Fibroblast of villous mesenchyme (primary cell): ENCODE results near the gene APBB1IP. TPM values are rescaled to one million over a fixed set of nuclear protein-coding genes. Genes with fewer than 3 reads are reported as not detected.
A peak's percentile ranks its signal among the peaks of the same experiment; 100 is the strongest.
"Not testable (repeated sequence)": the region's sequence is repeated elsewhere in the genome, so short reads cannot be mapped to it uniquely, and the experiment has no call there.

Experiments used
- DNase-seq: peaks from one replicate; pipeline ENCODE4 v3.0.0-alpha.2; 2010; ENCODE audit warnings: low read depth
- H3K4me3 ChIP-seq: 2 replicates; pipeline ENCODE4 v1.5.1; 2011; ENCODE audit warnings: low read depth, mild to moderate bottlenecking, low read length
- CTCF ChIP-seq: IDR thresholded peaks from 2 replicates; pipeline ENCODE4 v1.5.1; 2012; ENCODE audit warnings: low read depth, mild to moderate bottlenecking, low read length; ENCODE audit not compliant: insufficient read depth
- total RNA-seq: library from RNA; depleted of rRNA; stranded (reverse); fragments of >200 nt; gene quantifications from 2 replicates; pipeline ENCODE4 v1.2.3, GENCODE V29; 2012

APBB1IP gene
- 3.2 and 4.3 TPM in 2 replicates for total RNA-seq

- no peak for TF ChIP-seq CTCF
- peak within 1 kb of the TSS; percentile 41 for H3K4me3 ChIP-seq
- peak; percentile 72 for DNase-seq
These were observed at the start of gene APBB1IP for GRCh38 chr10:26437637-26438461. APBB1IP (plus strand) TSS chr10:26438341; CDS start chr10:26492327, 53,986 bp downstream.

- DNase-seq: no peak
- TF ChIP-seq CTCF: no peak
- H3K4me3 ChIP-seq: no peak overlapping the region
These were observed 48.6 kb upstream of the APBB1IP start for GRCh38 chr10:26389533-26389932.

- DNase-seq: no peak
- H3K4me3 ChIP-seq: no peak overlapping the region
- no peak for TF ChIP-seq CTCF
These were observed 46.1 kb upstream of the APBB1IP start for GRCh38 chr10:26391701-26392695.

- H3K4me3 ChIP-seq, DNase-seq: not testable (repeated sequence)
These were observed 39.8 kb upstream of the APBB1IP start for GRCh38 chr10:26398353-26398752.

- H3K4me3 ChIP-seq: no peak overlapping the region
- no peak for TF ChIP-seq CTCF
- DNase-seq: peak; percentile 86
These were observed 30.7 kb upstream of the APBB1IP start for GRCh38 chr10:26407406-26407969.

- no peak overlapping the region for H3K4me3 ChIP-seq
- no peak for TF ChIP-seq CTCF
- DNase-seq: no peak
These were observed 29.2 kb upstream of the APBB1IP start for GRCh38 chr10:26408858-26409494.
